Esophagus squamous epithelium (tissue), 4 donors: Measurements from ENCODE around the gene ZNF674.

Source experiments
- POLR2A ChIP-seq, 4 donors: fragments of 450-650 bp; IDR thresholded peaks; one replicate each; pipeline ENCODE4 v1.6.1; 2017; ENCODE audit warnings: antibody characterized with exemption in 4 of 4, mild to moderate bottlenecking in 4 of 4, moderate library complexity in 3 of 4
- TF ChIP-seq, protein P1 (sequence below), 6 experiments: fragments of 450-650 bp in 4 of 6; fragments of 200-600 bp in 2 of 6; sonication (generic) in 2 of 6; IDR thresholded peaks; one replicate each; pipeline ENCODE4 v1.5.1; 2016 to 2019; ENCODE audit warnings: antibody characterized with exemption in 6 of 6, mild to moderate bottlenecking in 4 of 6, moderate library complexity in 4 of 6

GRCh38 chrX:46502848-46503247 is 42.4 kb downstream of the ZNF674 start:
- TF ChIP-seq, protein P1, sequence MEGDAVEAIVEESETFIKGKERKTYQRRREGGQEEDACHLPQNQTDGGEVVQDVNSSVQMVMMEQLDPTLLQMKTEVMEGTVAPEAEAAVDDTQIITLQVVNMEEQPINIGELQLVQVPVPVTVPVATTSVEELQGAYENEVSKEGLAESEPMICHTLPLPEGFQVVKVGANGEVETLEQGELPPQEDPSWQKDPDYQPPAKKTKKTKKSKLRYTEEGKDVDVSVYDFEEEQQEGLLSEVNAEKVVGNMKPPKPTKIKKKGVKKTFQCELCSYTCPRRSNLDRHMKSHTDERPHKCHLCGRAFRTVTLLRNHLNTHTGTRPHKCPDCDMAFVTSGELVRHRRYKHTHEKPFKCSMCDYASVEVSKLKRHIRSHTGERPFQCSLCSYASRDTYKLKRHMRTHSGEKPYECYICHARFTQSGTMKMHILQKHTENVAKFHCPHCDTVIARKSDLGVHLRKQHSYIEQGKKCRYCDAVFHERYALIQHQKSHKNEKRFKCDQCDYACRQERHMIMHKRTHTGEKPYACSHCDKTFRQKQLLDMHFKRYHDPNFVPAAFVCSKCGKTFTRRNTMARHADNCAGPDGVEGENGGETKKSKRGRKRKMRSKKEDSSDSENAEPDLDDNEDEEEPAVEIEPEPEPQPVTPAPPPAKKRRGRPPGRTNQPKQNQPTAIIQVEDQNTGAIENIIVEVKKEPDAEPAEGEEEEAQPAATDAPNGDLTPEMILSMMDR (IDR thresholded peaks at IDR 0.05) = no peak
- TF ChIP-seq POLR2A (IDR thresholded peaks at IDR 0.05) = no peak
